ENCODE measurements around the gene ZNFX1.

DNA sequence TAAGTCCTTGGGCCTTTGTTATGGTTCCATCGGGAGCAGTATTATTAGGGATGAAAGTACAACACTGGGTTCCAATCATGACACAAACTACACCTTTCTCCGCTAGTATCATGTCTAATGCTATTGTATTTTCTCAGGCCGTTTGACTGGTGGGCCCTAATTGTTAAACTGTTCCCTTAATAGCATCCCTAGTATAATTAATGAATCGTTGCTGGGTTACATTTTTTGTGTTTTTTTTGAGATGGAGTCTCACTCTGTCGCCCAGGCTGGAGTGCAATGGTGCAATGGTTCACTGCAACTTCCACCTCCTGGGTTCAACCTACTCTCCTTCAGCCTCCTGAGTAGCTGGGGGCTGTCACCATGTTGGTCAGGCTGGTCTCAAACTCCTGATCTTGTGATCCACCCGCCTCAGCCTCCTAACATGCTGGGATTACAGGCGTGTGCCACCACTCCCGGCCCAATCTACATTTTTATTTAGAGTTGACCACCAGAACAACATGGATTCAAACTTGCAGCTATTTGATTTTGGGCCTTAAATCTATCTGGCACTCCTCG is 4.1 kb upstream of the ZNFX1 start:
- TF ChIP-seq POLR2AphosphoS5 (IDR thresholded peaks at IDR 0.05) (no peak), CTCF (IDR thresholded peaks at IDR 0.05) (no peak), POLR2A (IDR thresholded peaks at IDR 0.05) (no peak), EP300 (IDR thresholded peaks at IDR 0.05) (no peak)
